Endothelial cell of umbilical vein (primary cell): ENCODE measurements around the gene TTN. TPM values are rescaled to one million over a fixed set of nuclear protein-coding genes. Genes with fewer than 3 reads are reported as not detected.

Source experiments
- BruUV-seq: library from RNA; stranded (reverse); fragments of 400-500 nt; replicated peaks from 2 replicates; lab custom pipeline; 2021; lab: Mats Ljungman, UMichigan
- CTCF ChIA-PET: fragments of 300-600, 350-600 bp; sonication (Branson Sonifier 250); formaldehyde crosslinking; loops from one replicate; lab custom pipeline; 2021; ENCODE audit warnings: antibody characterized with exemption, inconsistent platforms; lab: Charles Lee
- POLR2A ChIA-PET: fragments of 300-600, 350-600 bp; sonication (Branson Sonifier 250); formaldehyde crosslinking; loops from one replicate; lab custom pipeline; 2021; ENCODE audit warnings: antibody characterized with exemption, inconsistent platforms; lab: Charles Lee
- DNase-seq: peaks from one replicate; pipeline ENCODE4 v3.0.0-alpha.2; 2011; ENCODE audit warnings: low read depth, low spot score
- FAIRE-seq: peaks from 2 replicates; lab custom pipeline; 2011; peaks lifted over from hg19 to GRCh38; lab: Jason Lieb, UNC
- H2AFZ ChIP-seq: 2 replicates; pipeline ENCODE4 v1.6.0; 2012; ENCODE audit warnings: low read depth, low read length, control low read depth, inconsistent platforms
- H3K27ac ChIP-seq: 2 replicates; pipeline ENCODE4 v1.5.1; 2011; ENCODE audit warnings: low read depth, mild to moderate bottlenecking, control low read depth, low read length, moderate library complexity; ENCODE audit not compliant: insufficient read depth
- H3K27me3 ChIP-seq, 2 experiments: 2 replicates each; pipeline versions ENCODE4 v1.6.0 to v1.6.1; 2011; ENCODE audit warnings: low read length in 2 of 2, mixed read lengths in 1 of 2; ENCODE audit not compliant: control insufficient read depth in 2 of 2, insufficient read depth in 2 of 2
- H3K36me3 ChIP-seq, 2 experiments: 2 replicates in 1 of 2; 3 replicates in 1 of 2; pipeline ENCODE4 v1.5.1; 2011; ENCODE audit warnings: low read length in 2 of 2, mild to moderate bottlenecking in 1 of 2, moderate library complexity in 1 of 2; ENCODE audit not compliant: control insufficient read depth in 2 of 2, insufficient read depth in 2 of 2; ENCODE audit errors: extremely low read depth in 1 of 2
- H3K4me1 ChIP-seq: 3 replicates; pipeline ENCODE4 v1.5.1; 2011; ENCODE audit warnings: mild to moderate bottlenecking, low read length; ENCODE audit not compliant: control insufficient read depth, insufficient read depth; ENCODE audit errors: extremely low read depth
- H3K4me2 ChIP-seq: 2 replicates; pipeline ENCODE4 v1.6.1; 2011; ENCODE audit warnings: low read length, control low read depth, mixed read lengths; ENCODE audit not compliant: insufficient read depth
- H3K4me3 ChIP-seq, 3 experiments: fragments of 200-600 bp in 1 of 3; sonication (generic), shearing (Covaris generic) in 1 of 3; replicated peaks in 1 of 3; 2 replicates each; pipeline ENCODE4 v1.5.1; 2011 to 2016; ENCODE audit warnings: control low read depth in 3 of 3, low read length in 3 of 3, mild to moderate bottlenecking in 2 of 3, inconsistent platforms in 1 of 3, low read depth in 1 of 3, moderate library complexity in 1 of 3; ENCODE audit not compliant: insufficient read depth in 1 of 3
- H3K79me2 ChIP-seq: 2 replicates; pipeline ENCODE4 v1.6.0; 2012; ENCODE audit warnings: low read length, inconsistent platforms; ENCODE audit not compliant: control insufficient read depth, insufficient read depth
- H3K9ac ChIP-seq: replicated peaks from 2 replicates; pipeline ENCODE3; 2011; ENCODE audit warnings: low read length, control low read depth; ENCODE audit not compliant: insufficient read depth; ENCODE audit errors: extremely low read depth
- H3K9me1 ChIP-seq: replicated peaks from 3 replicates; pipeline ENCODE4 v1.6.0; 2011; ENCODE audit warnings: mild to moderate bottlenecking, low read length; ENCODE audit not compliant: control insufficient read depth, insufficient read depth; ENCODE audit errors: extremely low read depth
- H3K9me3 ChIP-seq: replicated peaks from 2 replicates; pipeline ENCODE4 v1.5.1; 2012; ENCODE audit warnings: low read length, inconsistent platforms; ENCODE audit not compliant: control insufficient read depth, insufficient read depth
- H4K20me1 ChIP-seq: replicated peaks from 2 replicates; pipeline ENCODE3; 2011; ENCODE audit warnings: mild to moderate bottlenecking, low read length; ENCODE audit not compliant: control insufficient read depth, insufficient read depth; ENCODE audit errors: extremely low read depth
- CTCF ChIP-seq, 2 donors: IDR thresholded peaks; 1 replicate in 1 of 2; 2 replicates in 1 of 2; pipeline ENCODE4 v1.5.1; 2011; ENCODE audit warnings: low read length in 2 of 2, mild to moderate bottlenecking in 2 of 2, moderate library complexity in 2 of 2, control low read depth in 1 of 2, inconsistent platforms in 1 of 2, low read depth in 1 of 2; ENCODE audit not compliant: insufficient read depth in 1 of 2; ENCODE audit errors: extremely low read depth in 1 of 2
- EZH2 ChIP-seq: IDR thresholded peaks from 2 replicates; pipeline ENCODE4 v1.6.1; 2012; ENCODE audit warnings: borderline replicate concordance, low read depth, mild to moderate bottlenecking, moderate library complexity, low read length, inconsistent platforms; ENCODE audit not compliant: severe bottlenecking
- FOS ChIP-seq: IDR thresholded peaks from 2 replicates; pipeline ENCODE4 v1.6.1; 2011; ENCODE audit warnings: mild to moderate bottlenecking, low read length, moderate library complexity, borderline replicate concordance; ENCODE audit not compliant: insufficient read depth
- GATA2 ChIP-seq: IDR thresholded peaks from 2 replicates; pipeline ENCODE4 v1.7.0; 2011; ENCODE audit warnings: low read depth, mild to moderate bottlenecking, moderate library complexity, mixed read lengths, low read length; ENCODE audit not compliant: insufficient read length, insufficient read depth
- JUN ChIP-seq: IDR thresholded peaks from 2 replicates; pipeline ENCODE4 v1.6.1; 2011; ENCODE audit warnings: borderline replicate concordance, low read depth; ENCODE audit not compliant: insufficient read length, insufficient read depth
- MAX ChIP-seq: IDR thresholded peaks from 2 replicates; pipeline ENCODE4 v1.6.1; 2011; ENCODE audit not compliant: insufficient read depth, insufficient read length
- MYC ChIP-seq: IDR thresholded peaks from one replicate; pipeline ENCODE4 v1.6.1; 2011; ENCODE audit warnings: mild to moderate bottlenecking, low read depth, low read length
- POLR2A ChIP-seq: IDR thresholded peaks from 2 replicates; pipeline ENCODE4 v1.6.1; 2012; ENCODE audit warnings: low read depth, mild to moderate bottlenecking, control low read depth, low read length
- POLR2AphosphoS5 ChIP-seq: IDR thresholded peaks from 2 replicates; pipeline ENCODE4 v1.6.1; 2012; ENCODE audit warnings: low read depth, mild to moderate bottlenecking, control low read depth, low read length, moderate library complexity; ENCODE audit not compliant: insufficient read depth
- dilution Hi-C: fragments of 300-500 bp; cut with MboI; formaldehyde crosslinking; loops from one replicate; pipeline ENCODE4 v1.15.0; 2019; ENCODE audit warnings: low sequenced_read_pairs; ENCODE audit not compliant: extremely low pct_ligation_motif_present
- intact Hi-C: fragments of 100-400 bp; cut with micrococcal nuclease; formaldehyde crosslinking; loops from one replicate; pipeline ENCODE4 v1.10.0; 2022
- polyA plus RNA-seq, 4 experiments: library from polyadenylated mRNA; depleted of rRNA in 3 of 4; stranded (reverse) in 3 of 4; unstranded in 1 of 4; fragments of >200 nt; gene quantifications; 2 replicates each; pipeline versions ENCODE4 v1.2.1 to v1.2.3, GENCODE V29; 2011 to 2012; ENCODE audit warnings: missing spikeins in 1 of 4
- total RNA-seq: library from RNA; stranded (reverse); gene quantifications from 2 replicates; pipeline ENCODE4 v1.2.3, GENCODE V29; 2021

TTN gene
- total and polyA plus RNA-seq, 2 donors (not counting 3 experiments of a cell fraction or from before 2014, with no cell fraction given), result 0.11 to 0.49 TPM

DNA sequence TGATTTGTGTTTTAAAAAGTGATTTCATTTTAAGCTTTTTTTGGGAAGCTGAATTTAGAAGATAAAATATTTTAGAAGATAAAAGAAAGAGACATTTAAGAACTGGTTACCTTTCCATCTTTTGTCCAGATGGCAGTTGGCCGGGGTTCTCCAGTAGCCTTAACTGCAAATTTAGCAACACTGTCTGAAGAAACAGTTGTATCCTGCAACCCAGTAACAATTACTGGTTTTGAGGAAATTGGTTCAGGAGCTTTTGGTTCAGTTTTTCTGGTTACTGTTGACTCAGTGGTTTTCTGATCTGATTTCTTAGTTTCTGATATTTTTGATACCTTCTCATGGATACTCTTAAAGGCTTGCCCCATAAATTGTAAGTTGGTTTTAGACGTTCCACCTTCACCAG is 277.1 kb downstream of the TTN start:
- Histone ChIP-seq H3K9me3 (no peaks in the 10 kb centered on the region), H3K4me3 (no peak overlapping the region), H3K27me3 (no peaks in the 10 kb centered on the region), H3K4me1 (no peaks in the 10 kb centered on the region), H3K36me3 (peaks cover 0 to 4% of the 10 kb centered on the region in 2 experiments), H3K9ac (no peak overlapping the region), H2AFZ (no peak overlapping the region), H3K79me2 (peaks cover 8% of the 10 kb centered on the region), H3K27ac (no peak overlapping the region), H4K20me1 (no peaks in the 10 kb centered on the region), H3K4me2 (no peak overlapping the region), H3K9me1 (no peaks in the 10 kb centered on the region)
- FAIRE-seq (no peak), DNase-seq (no peak)
- TF ChIP-seq CTCF (IDR thresholded peaks at IDR 0.05; ENCODE audit: extremely low read depth in 1 of 2, insufficient read depth in 1 of 2, low read depth in 1 of 2, low read length in 2 of 2) (no peak), POLR2A (no peak), MAX (no peak), POLR2AphosphoS5 (no peak), MYC (no peak), FOS (no peak), EZH2 (no peak), JUN (no peak), GATA2 (no peak)
- intact Hi-C loops (no loop called here), dilution Hi-C loops (no loop called here)
- POLR2A ChIA-PET, result no interaction called here
- BruUV-seq, result no TSS peak
- CTCF ChIA-PET, result no interaction called here
